Keratinocyte (primary cell): ENCODE measurements around the gene TMEM163.

ENCODE experiments used
- EZH2 ChIP-seq: IDR thresholded peaks from one replicate; pipeline ENCODE4 v1.6.1; 2012; ENCODE audit warnings: inconsistent platforms, mild to moderate bottlenecking, low read length, moderate library complexity
- TF ChIP-seq, protein P1 (sequence below), 3 experiments: IDR thresholded peaks in 1 of 3; conservative IDR thresholded peaks in 1 of 3; optimal IDR thresholded peaks in 1 of 3; 2 replicates in 2 of 3; 3 replicates in 1 of 3; pipeline versions ENCODE3 to v1.5.1; 2011; ENCODE audit warnings: low read length in 3 of 3, mild to moderate bottlenecking in 3 of 3, moderate library complexity in 2 of 3, control low read depth in 1 of 3, inconsistent platforms in 1 of 3; ENCODE audit not compliant: insufficient read depth in 2 of 3; ENCODE audit errors: extremely low read depth in 1 of 3

DNA sequence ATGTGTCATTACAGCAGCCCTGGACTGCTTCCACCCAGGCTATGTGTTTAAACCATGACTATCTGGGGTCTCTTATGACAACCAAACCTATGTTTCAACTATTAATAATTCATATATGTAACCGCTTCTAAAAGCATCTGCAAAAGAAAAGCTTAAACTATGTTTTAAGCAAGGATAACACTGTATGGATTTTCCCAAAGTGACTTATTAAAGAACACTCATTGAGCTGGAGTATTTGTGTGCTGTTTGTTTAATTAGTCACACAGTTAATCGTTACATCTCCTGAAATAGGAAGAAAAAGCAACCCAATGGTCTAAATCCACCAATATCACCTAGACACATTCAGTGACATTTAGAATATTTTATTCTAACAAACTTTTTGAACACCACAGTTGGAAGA is 51.3 kb downstream of the TMEM163 start:
- TF ChIP-seq, protein P1, sequence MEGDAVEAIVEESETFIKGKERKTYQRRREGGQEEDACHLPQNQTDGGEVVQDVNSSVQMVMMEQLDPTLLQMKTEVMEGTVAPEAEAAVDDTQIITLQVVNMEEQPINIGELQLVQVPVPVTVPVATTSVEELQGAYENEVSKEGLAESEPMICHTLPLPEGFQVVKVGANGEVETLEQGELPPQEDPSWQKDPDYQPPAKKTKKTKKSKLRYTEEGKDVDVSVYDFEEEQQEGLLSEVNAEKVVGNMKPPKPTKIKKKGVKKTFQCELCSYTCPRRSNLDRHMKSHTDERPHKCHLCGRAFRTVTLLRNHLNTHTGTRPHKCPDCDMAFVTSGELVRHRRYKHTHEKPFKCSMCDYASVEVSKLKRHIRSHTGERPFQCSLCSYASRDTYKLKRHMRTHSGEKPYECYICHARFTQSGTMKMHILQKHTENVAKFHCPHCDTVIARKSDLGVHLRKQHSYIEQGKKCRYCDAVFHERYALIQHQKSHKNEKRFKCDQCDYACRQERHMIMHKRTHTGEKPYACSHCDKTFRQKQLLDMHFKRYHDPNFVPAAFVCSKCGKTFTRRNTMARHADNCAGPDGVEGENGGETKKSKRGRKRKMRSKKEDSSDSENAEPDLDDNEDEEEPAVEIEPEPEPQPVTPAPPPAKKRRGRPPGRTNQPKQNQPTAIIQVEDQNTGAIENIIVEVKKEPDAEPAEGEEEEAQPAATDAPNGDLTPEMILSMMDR (optimal IDR thresholded peaks at IDR 0.05 in 1 of 3, IDR thresholded peaks at IDR 0.05 in 1 of 3, conservative IDR thresholded peaks at IDR 0.05 in 1 of 3; ENCODE audit: extremely low read depth in 1 of 3, insufficient read depth in 2 of 3, low read length in 3 of 3): no peak
- no peak for TF ChIP-seq EZH2
